ENCODE results near the gene IMMP2L. TPM values are rescaled to one million over a fixed set of nuclear protein-coding genes. Genes with fewer than 3 reads are reported as not detected.

The IMMP2L gene
- polyA plus RNA-seq, 2 of the 4 experiments (the other 2 are of a cell fraction): 16.1 to 23.8 TPM

- DNase-seq (ENCODE audit: low read depth in 1 of 2, low spot score in 1 of 2) (no peak), ATAC-seq (no peak), FAIRE-seq (no peak)
- WGBS (ENCODE audit: missing lambda C conversion rate): 84% methylated on average over 1 of the region's 1 CpG
- POLR2A ChIA-PET: no interaction called here
- H3K27ac ChIP-seq: no peak overlapping the region
- no peak overlapping the region for H3K4me2 ChIP-seq
- H3K4me3 ChIP-seq: no peak overlapping the region
- CTCF ChIA-PET: no interaction called here
- peaks cover 10% of the 10 kb centered on the region; the same call in 1 of the 3 replicates for H3K9me3 ChIP-seq
- TF ChIP-seq CBX2 (IDR thresholded peaks at IDR 0.05; ENCODE audit: borderline replicate concordance, low read depth) (no peak), MAX (IDR thresholded peaks at IDR 0.05) (no peak), HES2 (IDR thresholded peaks at IDR 0.05) (no peak), BHLHE40 (IDR thresholded peaks at IDR 0.05; ENCODE audit: low read depth, low read length) (no peak), PHF8 (IDR thresholded peaks at IDR 0.05; ENCODE audit: borderline replicate concordance, low read depth) (no peak), E2F6 (IDR thresholded peaks at IDR 0.05; ENCODE audit: borderline replicate concordance, low read depth) (no peak), CEBPB (IDR thresholded peaks at IDR 0.05) (no peak), KDM1A (IDR thresholded peaks at IDR 0.05; ENCODE audit: low read depth) (no peak), HOXA7 (CRISPR knock-in tag; IDR thresholded peaks at IDR 0.05) (no peak), SMC3 (IDR thresholded peaks at IDR 0.05) (no peak), ZC3H11A (IDR thresholded peaks at IDR 0.05) (no peak), MYC (IDR thresholded peaks at IDR 0.05; ENCODE audit: borderline replicate concordance, low read length) (no peak), ELK1 (IDR thresholded peaks at IDR 0.05; ENCODE audit: low read depth, low read length) (no peak), EHF (CRISPR knock-in tag; IDR thresholded peaks at IDR 0.05) (no peak), RAD21 (conservative IDR thresholded peaks at IDR 0.05 in 1 of 2, IDR thresholded peaks at IDR 0.05 in 1 of 2) (no peak), HDAC2 (IDR thresholded peaks at IDR 0.05) (no peak), HOXB13 (CRISPR knock-in tag; IDR thresholded peaks at IDR 0.05; ENCODE audit: low read depth) (no peak), ZNF302 (CRISPR knock-in tag; IDR thresholded peaks at IDR 0.05) (no peak), CBX8 (IDR thresholded peaks at IDR 0.05) (no peak)
- peaks cover 12% of the 10 kb centered on the region; the same call in 2 of the 3 replicates for H3K4me1 ChIP-seq
These were observed 125.7 kb downstream of the IMMP2L start for GRCh38 chr7:111436608-111437007.

- no peak for TF ChIP-seq RCOR1 (IDR thresholded peaks at IDR 0.05; ENCODE audit: low read depth, low read length)
- TF ChIP-seq HEYL (CRISPR knock-in tag; IDR thresholded peaks at IDR 0.05): no peak
- TF ChIP-seq ELK1 (IDR thresholded peaks at IDR 0.05; ENCODE audit: low read depth, low read length): no peak
- TF ChIP-seq HOXA7 (CRISPR knock-in tag; IDR thresholded peaks at IDR 0.05): no peak
- TF ChIP-seq NR3C1 (IDR thresholded peaks at IDR 0.05): no peak
- no peak for TF ChIP-seq FOSL2 (IDR thresholded peaks at IDR 0.05)
- no peak for TF ChIP-seq FOSL2 (CRISPR knock-in tag; IDR thresholded peaks at IDR 0.05)
- no peak for TF ChIP-seq TFCP2L1 (CRISPR knock-in tag; IDR thresholded peaks at IDR 0.05)
- TF ChIP-seq NFE2L2 (conservative IDR thresholded peaks at IDR 0.05; ENCODE audit: low read length): no peak
- peaks cover 12% of the 10 kb centered on the region; the same call in 2 of the 3 replicates for H3K4me1 ChIP-seq
- H3K9me3 ChIP-seq: peaks cover 10% of the 10 kb centered on the region; the same call in 1 of the 3 replicates
- 22% methylated on average over 2 of the region's 2 CpGs for WGBS (ENCODE audit: missing lambda C conversion rate)
- ChIA-PET POLR2A (no interaction called here), CTCF (interaction anchor here (0.5 kb wide), 1 partner anchor 319 kb away, joined by 3 read pairs; no protein-coding TSS in a partner anchor)
- H3K4me2 ChIP-seq: no peak overlapping the region
- ATAC-seq (no peak), DNase-seq (ENCODE audit: low read depth in 1 of 2, low spot score in 1 of 2) (no peak), FAIRE-seq (no peak)
- H3K4me3 ChIP-seq: no peak overlapping the region
- H3K27ac ChIP-seq: no peak overlapping the region
These were observed 128.9 kb downstream of the IMMP2L start for GRCh38 chr7:111433426-111433825.

Data from A549 (cell line).